Brain microvascular endothelial cell (primary cell): ENCODE results near the gene CD44.
A peak's percentile ranks its signal among the peaks of the same experiment; 100 is the strongest.

Experiments used
- DNase-seq: peaks from one replicate; pipeline ENCODE4 v3.0.0-alpha.2; 2020
- H3K27ac ChIP-seq: fragments of 250-450 bp; sonication (Bioruptor Pico); 2 replicates; pipeline ENCODE4 v1.5.1; 2020; ENCODE audit warnings: mild to moderate bottlenecking, moderate library complexity
- H3K27me3 ChIP-seq: fragments of 250-450 bp; sonication (Bioruptor Pico); replicated peaks from 2 replicates; pipeline ENCODE4 v1.5.1; 2020; ENCODE audit warnings: mild to moderate bottlenecking
- H3K36me3 ChIP-seq: fragments of 250-450 bp; sonication (Bioruptor Pico); replicated peaks from 2 replicates; pipeline ENCODE4 v1.5.1; 2020; ENCODE audit warnings: mild to moderate bottlenecking
- H3K4me3 ChIP-seq: 2 replicates; pipeline ENCODE4 v1.5.1; 2011; ENCODE audit warnings: low read depth, mild to moderate bottlenecking, control low read depth, low read length, moderate library complexity
- CTCF ChIP-seq: IDR thresholded peaks from 2 replicates; pipeline ENCODE4 v1.5.1; 2011; ENCODE audit warnings: low read depth, mild to moderate bottlenecking, moderate library complexity, low read length, control low read depth, inconsistent platforms; ENCODE audit errors: missing control alignments
- in situ Hi-C: cut with HindIII; loops from 2 replicates; pipeline ENCODE4 v1.10.0; 2017; ENCODE audit warnings: low sequenced_read_pairs, low pct_ligation_motif_present

Gene CD44

DNA sequence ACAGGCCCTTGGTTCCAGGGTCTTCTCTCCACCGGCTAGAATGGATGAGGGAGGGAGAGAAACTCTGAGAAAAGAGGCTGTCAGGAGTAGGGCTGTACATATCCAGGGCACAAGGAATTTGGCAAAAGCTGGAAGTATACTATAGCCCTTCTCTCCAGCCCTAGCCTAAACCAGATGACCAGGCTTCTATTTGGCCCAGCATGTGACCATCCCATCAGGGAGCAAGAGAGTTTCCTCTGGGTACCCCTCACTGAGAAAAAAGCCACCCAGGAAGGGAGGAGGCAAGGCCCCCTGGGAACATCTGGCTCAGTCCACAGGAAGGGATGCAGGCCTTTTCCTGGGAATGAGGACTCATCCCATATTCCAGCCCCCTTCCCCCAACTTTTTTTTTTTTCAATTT, 8.3 kb downstream of the CD44 start:
- H3K4me3 ChIP-seq = no peak overlapping the region
- DNase-seq = no peak
- no peak overlapping the region for H3K27ac ChIP-seq
- in situ Hi-C loops = no loop called here
- no peak for TF ChIP-seq CTCF
- no peaks in the 10 kb centered on the region for H3K36me3 ChIP-seq
- no peaks in the 10 kb centered on the region for H3K27me3 ChIP-seq

GRCh38 chr11:35148163-35148837, 9.3 kb downstream of the CD44 start:
- H3K4me3 ChIP-seq = no peak overlapping the region
- in situ Hi-C loops = no loop called here
- H3K36me3 ChIP-seq = no peaks in the 10 kb centered on the region
- H3K27me3 ChIP-seq = no peaks in the 10 kb centered on the region
- no peak overlapping the region for H3K27ac ChIP-seq
- no peak for DNase-seq
- no peak for TF ChIP-seq CTCF

- TF ChIP-seq CTCF = no peak
- Histone ChIP-seq H3K36me3 (no peaks in the 10 kb centered on the region), H3K27ac (peak overlapping the region; percentile 8), H3K4me3 (no peak overlapping the region), H3K27me3 (no peaks in the 10 kb centered on the region)
- no peak for DNase-seq
- in situ Hi-C loops = no loop called here
These were observed 11.5 kb downstream of the CD44 start for GRCh38 chr11:35150454-35150853.

DNA sequence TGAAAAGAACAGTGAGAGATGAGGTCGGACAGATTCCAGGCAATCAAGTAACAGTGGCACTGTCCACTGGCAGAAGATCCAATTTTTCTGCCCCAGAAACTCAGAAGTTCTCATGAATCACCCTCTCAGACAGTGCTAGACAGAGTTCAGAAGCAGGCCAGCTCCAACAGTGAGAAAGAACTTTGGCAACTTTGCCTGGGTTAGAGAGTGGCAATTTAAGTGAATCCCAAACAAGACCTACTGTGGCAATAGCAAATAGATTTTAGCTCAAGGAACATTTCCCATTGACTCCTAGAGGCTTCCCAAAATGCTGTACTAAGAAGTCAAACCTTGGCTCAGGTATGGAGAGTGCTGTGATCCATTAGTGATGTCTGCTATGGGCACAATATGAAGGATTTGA, 12.3 kb downstream of the CD44 start:
- no peak for TF ChIP-seq CTCF
- H3K36me3 ChIP-seq = no peaks in the 10 kb centered on the region
- in situ Hi-C loops = no loop called here

GRCh38 chr11:35151683-35152280, 12.8 kb downstream of the CD44 start:
- Histone ChIP-seq H3K36me3 (no peaks in the 10 kb centered on the region), H3K27ac (peak overlapping the region; percentile 34), H3K27me3 (no peaks in the 10 kb centered on the region), H3K4me3 (no peak overlapping the region)
- no peak for DNase-seq
- in situ Hi-C loops = no loop called here
- TF ChIP-seq CTCF = no peak

More for the DNA sequence above, 12.3 kb downstream of the CD44 start:
- DNase-seq = peak; percentile 59
- Histone ChIP-seq H3K27me3 (no peaks in the 10 kb centered on the region), H3K27ac (peak overlapping the region; percentile 34), H3K4me3 (no peak overlapping the region)
